ENCODE data around the gene YEATS2.
A peak's percentile ranks its signal among the peaks of the same experiment; 100 is the strongest.

Gene YEATS2

GRCh38 chr3:183816681-183817510, 119.3 kb downstream of the YEATS2 start:
- no peak overlapping the region for H3K27ac ChIP-seq (ENCODE audit: low read depth, low read length)
- peaks cover 0 to 38% (median 13%) of the 10 kb centered on the region in 5 donors for H3K36me3 ChIP-seq (ENCODE audit: control insufficient read depth in 5 of 5, insufficient read depth in 5 of 5, low read length in 5 of 5)
- no peaks in the 10 kb centered on the region for H3K27me3 ChIP-seq (ENCODE audit: control insufficient read depth in 5 of 5, insufficient read depth in 4 of 5, low read length in 5 of 5)
- no peak overlapping the region for H3K9ac ChIP-seq (ENCODE audit: low read length in 5 of 5)
- no peaks in the 10 kb centered on the region for H3K9me3 ChIP-seq (ENCODE audit: control insufficient read depth in 5 of 5, low read length in 5 of 5)
- H3K4me1 ChIP-seq (ENCODE audit: control insufficient read depth in 5 of 5, insufficient read depth in 5 of 5, low read length in 5 of 5) = no peaks in the 10 kb centered on the region
- H3K4me3 ChIP-seq (ENCODE audit: low read depth in 1 of 5, low read length in 5 of 5) = no peak overlapping the region

- Histone ChIP-seq H3K36me3 (ENCODE audit: control insufficient read depth in 5 of 5, insufficient read depth in 5 of 5, low read length in 5 of 5) (peaks cover 0 to 32% (median 11%) of the 10 kb centered on the region in 5 donors), H3K9ac (ENCODE audit: low read length in 5 of 5) (no peak overlapping the region), H3K27ac (ENCODE audit: low read depth, low read length) (no peak overlapping the region), H3K4me1 (ENCODE audit: control insufficient read depth in 5 of 5, insufficient read depth in 5 of 5, low read length in 5 of 5) (no peaks in the 10 kb centered on the region), H3K4me3 (ENCODE audit: low read depth in 1 of 5, low read length in 5 of 5) (no peak overlapping the region), H3K9me3 (ENCODE audit: control insufficient read depth in 5 of 5, low read length in 5 of 5) (no peaks in the 10 kb centered on the region), H3K27me3 (ENCODE audit: control insufficient read depth in 5 of 5, insufficient read depth in 4 of 5, low read length in 5 of 5) (no peaks in the 10 kb centered on the region)
Observed at GRCh38 chr3:183817639-183818038, 120.0 kb downstream of the YEATS2 start.

- Histone ChIP-seq H3K9me3 (ENCODE audit: control insufficient read depth in 5 of 5, low read length in 5 of 5) (no peaks in the 10 kb centered on the region), H3K4me1 (ENCODE audit: control insufficient read depth in 5 of 5, insufficient read depth in 5 of 5, low read length in 5 of 5) (no peaks in the 10 kb centered on the region), H3K36me3 (ENCODE audit: control insufficient read depth in 5 of 5, insufficient read depth in 5 of 5, low read length in 5 of 5) (peaks cover 0 to 27% (median 8%) of the 10 kb centered on the region in 5 donors), H3K4me3 (ENCODE audit: low read depth in 1 of 5, low read length in 5 of 5) (no peak overlapping the region), H3K27ac (ENCODE audit: low read depth, low read length) (no peak overlapping the region), H3K9ac (ENCODE audit: low read length in 5 of 5) (no peak overlapping the region), H3K27me3 (ENCODE audit: control insufficient read depth in 5 of 5, insufficient read depth in 4 of 5, low read length in 5 of 5) (no peaks in the 10 kb centered on the region)
Observed at GRCh38 chr3:183818041-183818620, 120.5 kb downstream of the YEATS2 start.

GRCh38 chr3:183818706-183819624, 121.4 kb downstream of the YEATS2 start:
- Histone ChIP-seq H3K4me3 (ENCODE audit: low read depth in 1 of 5, low read length in 5 of 5) (no peak overlapping the region), H3K36me3 (ENCODE audit: control insufficient read depth in 5 of 5, insufficient read depth in 5 of 5, low read length in 5 of 5) (peaks cover 0 to 24% (median 8%) of the 10 kb centered on the region in 5 donors), H3K27me3 (ENCODE audit: control insufficient read depth in 5 of 5, insufficient read depth in 4 of 5, low read length in 5 of 5) (no peaks in the 10 kb centered on the region), H3K4me1 (ENCODE audit: control insufficient read depth in 5 of 5, insufficient read depth in 5 of 5, low read length in 5 of 5) (peaks cover 0 to under 1% (median 0%) of the 10 kb centered on the region in 5 donors), H3K9me3 (ENCODE audit: control insufficient read depth in 5 of 5, low read length in 5 of 5) (no peaks in the 10 kb centered on the region), H3K27ac (ENCODE audit: low read depth, low read length) (no peak overlapping the region), H3K9ac (ENCODE audit: low read length in 5 of 5) (peak overlapping the region in 1 of 5 donors; percentile 18)

- H3K27ac ChIP-seq (ENCODE audit: low read depth, low read length) = no peak overlapping the region
Observed at GRCh38 chr3:183819831-183820230, 122.2 kb downstream of the YEATS2 start.

GRCh38 chr3:183822631-183823030, 125.0 kb downstream of the YEATS2 start:
- peaks cover 0 to 5% (median 3%) of the 10 kb centered on the region in 5 donors for H3K36me3 ChIP-seq (ENCODE audit: control insufficient read depth in 5 of 5, insufficient read depth in 5 of 5, low read length in 5 of 5)
- H3K27me3 ChIP-seq (ENCODE audit: control insufficient read depth in 5 of 5, insufficient read depth in 4 of 5, low read length in 5 of 5) = no peaks in the 10 kb centered on the region
- no peak overlapping the region for H3K4me3 ChIP-seq (ENCODE audit: low read depth in 1 of 5, low read length in 5 of 5)
- H3K4me1 ChIP-seq (ENCODE audit: control insufficient read depth in 5 of 5, insufficient read depth in 5 of 5, low read length in 5 of 5) = peaks cover 0 to 19% (median 13%) of the 10 kb centered on the region in 5 donors
- H3K9ac ChIP-seq (ENCODE audit: low read length in 5 of 5) = no peak overlapping the region
- H3K27ac ChIP-seq (ENCODE audit: low read depth, low read length) = no peak overlapping the region
- H3K9me3 ChIP-seq (ENCODE audit: control insufficient read depth in 5 of 5, low read length in 5 of 5) = no peaks in the 10 kb centered on the region

More at GRCh38 chr3:183819831-183820230, 122.2 kb downstream of the YEATS2 start:
- no peaks in the 10 kb centered on the region for H3K9me3 ChIP-seq (ENCODE audit: control insufficient read depth in 5 of 5, low read length in 5 of 5)
- H3K36me3 ChIP-seq (ENCODE audit: control insufficient read depth in 5 of 5, insufficient read depth in 5 of 5, low read length in 5 of 5) = peaks cover 0 to 22% (median 8%) of the 10 kb centered on the region in 5 donors
- no peak overlapping the region for H3K4me3 ChIP-seq (ENCODE audit: low read depth in 1 of 5, low read length in 5 of 5)
- no peaks in the 10 kb centered on the region for H3K27me3 ChIP-seq (ENCODE audit: control insufficient read depth in 5 of 5, insufficient read depth in 4 of 5, low read length in 5 of 5)
- peaks cover 0 to 9% (median 6%) of the 10 kb centered on the region in 5 donors for H3K4me1 ChIP-seq (ENCODE audit: control insufficient read depth in 5 of 5, insufficient read depth in 5 of 5, low read length in 5 of 5)
- no peak overlapping the region for H3K9ac ChIP-seq (ENCODE audit: low read length in 5 of 5)

DNA sequence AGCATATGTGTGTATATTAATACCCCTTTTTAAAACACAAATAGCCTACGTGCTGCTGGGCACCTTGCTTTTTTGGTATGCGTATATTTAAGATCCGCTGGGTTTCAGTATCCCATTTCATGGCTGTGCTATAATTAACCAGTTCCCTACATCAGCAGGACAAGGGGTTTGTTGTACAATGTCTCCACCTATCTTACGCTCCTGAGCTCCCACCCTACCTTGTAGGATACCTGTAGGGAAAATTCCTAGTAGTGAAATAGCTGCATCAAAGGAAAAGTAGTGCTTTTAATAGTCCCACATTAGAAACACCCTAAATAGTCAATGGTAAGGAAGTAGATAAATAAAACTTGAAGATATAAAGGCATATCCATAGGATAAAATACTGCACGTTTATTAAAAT, 126.4 kb downstream of the YEATS2 start:
- H3K4me3 ChIP-seq (ENCODE audit: low read depth in 1 of 5, low read length in 5 of 5) = no peak overlapping the region
- H3K9me3 ChIP-seq (ENCODE audit: control insufficient read depth in 5 of 5, low read length in 5 of 5) = no peaks in the 10 kb centered on the region
- peaks cover 0 to 19% (median 13%) of the 10 kb centered on the region in 5 donors for H3K4me1 ChIP-seq (ENCODE audit: control insufficient read depth in 5 of 5, insufficient read depth in 5 of 5, low read length in 5 of 5)
- H3K9ac ChIP-seq (ENCODE audit: low read length in 5 of 5) = no peak overlapping the region
- H3K27me3 ChIP-seq (ENCODE audit: control insufficient read depth in 5 of 5, insufficient read depth in 4 of 5, low read length in 5 of 5) = no peaks in the 10 kb centered on the region
- H3K27ac ChIP-seq (ENCODE audit: low read depth, low read length) = no peak overlapping the region
- H3K36me3 ChIP-seq (ENCODE audit: control insufficient read depth in 5 of 5, insufficient read depth in 5 of 5, low read length in 5 of 5) = peaks cover 0 to 18% (median 13%) of the 10 kb centered on the region in 5 donors

DNA sequence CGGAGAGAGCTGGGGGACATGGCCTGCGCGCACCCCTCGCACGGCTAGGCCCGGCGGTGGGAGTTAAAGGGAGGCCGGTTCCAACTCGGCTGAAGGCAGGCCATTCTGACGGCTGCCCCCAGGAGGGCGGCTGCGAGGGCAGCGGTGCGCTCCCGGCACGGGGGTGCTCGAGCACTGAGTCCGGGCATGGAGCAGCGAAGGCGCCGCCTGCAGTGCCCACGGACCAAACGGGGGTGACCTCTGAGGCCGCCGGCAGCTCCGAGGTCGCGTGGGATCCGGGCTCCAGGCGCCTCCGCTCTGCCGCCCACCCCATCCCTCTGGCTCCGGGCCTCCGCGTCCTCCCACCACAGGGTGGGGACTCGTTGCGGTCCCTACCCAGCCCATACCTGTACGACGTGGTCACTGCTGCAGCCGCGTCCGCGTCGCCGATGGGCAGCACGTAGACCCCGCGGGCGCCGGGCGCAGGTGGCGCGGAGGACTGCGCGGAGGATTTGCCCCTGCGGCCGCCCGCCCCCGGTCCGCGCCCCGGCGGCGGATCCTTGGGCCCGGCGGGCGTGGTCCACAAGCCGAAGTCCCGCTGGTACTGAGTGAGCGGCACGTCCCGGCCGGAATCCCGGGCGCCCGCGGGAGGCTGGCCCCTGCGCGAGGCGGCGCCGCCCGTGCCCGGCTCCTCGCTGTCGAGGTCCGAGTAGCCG, 127.3 kb downstream of the YEATS2 start:
- no peak overlapping the region for H3K27ac ChIP-seq (ENCODE audit: low read depth, low read length)

GRCh38 chr3:183825456-183826161, 128.0 kb downstream of the YEATS2 start, which contains the start of gene MAP6D1:
TSS of gene MAP6D1 (minus strand) at chr3:183825577. CDS start at chr3:183825547, 30 bp downstream.
- Histone ChIP-seq H3K4me3 (ENCODE audit: low read depth in 1 of 5, low read length in 5 of 5) (peak within 1 kb of the TSS in 4 of 5 donors; percentile 56 to 73 (median 66)), H3K36me3 (ENCODE audit: control insufficient read depth in 5 of 5, insufficient read depth in 5 of 5, low read length in 5 of 5) (peaks cover 5 to 30% (median 28%) of the 10 kb centered on the region in 5 donors), H3K27ac (ENCODE audit: low read depth, low read length) (no peak within 1 kb of the TSS), H3K4me1 (ENCODE audit: control insufficient read depth in 5 of 5, insufficient read depth in 5 of 5, low read length in 5 of 5) (peaks cover 0 to 19% (median 13%) of the 10 kb centered on the region in 5 donors), H3K9me3 (ENCODE audit: control insufficient read depth in 5 of 5, low read length in 5 of 5) (no peaks in the 10 kb centered on the region), H3K27me3 (ENCODE audit: control insufficient read depth in 5 of 5, insufficient read depth in 4 of 5, low read length in 5 of 5) (no peaks in the 10 kb centered on the region), H3K9ac (ENCODE audit: low read length in 5 of 5) (peak within 1 kb of the TSS in 4 of 5 donors; percentile 12 to 54 (median 40))

More for the DNA sequence above, 127.3 kb downstream of the YEATS2 start:
- peaks cover 5 to 26% (median 22%) of the 10 kb centered on the region in 5 donors for H3K36me3 ChIP-seq (ENCODE audit: control insufficient read depth in 5 of 5, insufficient read depth in 5 of 5, low read length in 5 of 5)
- H3K9ac ChIP-seq (ENCODE audit: low read length in 5 of 5) = peak overlapping the region in 4 of 5 donors; percentile 12 to 54 (median 40)
- peak overlapping the region in 4 of 5 donors; percentile 50 to 73 (median 66) for H3K4me3 ChIP-seq (ENCODE audit: low read depth in 1 of 5, low read length in 5 of 5)
- peaks cover 0 to 19% (median 13%) of the 10 kb centered on the region in 5 donors for H3K4me1 ChIP-seq (ENCODE audit: control insufficient read depth in 5 of 5, insufficient read depth in 5 of 5, low read length in 5 of 5)
- H3K9me3 ChIP-seq (ENCODE audit: control insufficient read depth in 5 of 5, low read length in 5 of 5) = no peaks in the 10 kb centered on the region
- H3K27me3 ChIP-seq (ENCODE audit: control insufficient read depth in 5 of 5, insufficient read depth in 4 of 5, low read length in 5 of 5) = no peaks in the 10 kb centered on the region
